ENCODE data around the gene TAF11L5.
"Not testable (repeated sequence)": the region's sequence is repeated elsewhere in the genome, so short reads cannot be mapped to it uniquely, and the experiment has no call there.

TAF11L5 gene

GRCh38 chr5:17526504-17526903 is 1.5 kb downstream of the TAF11L5 start:
- not testable (repeated sequence) for H3K27ac Mint-ChIP-seq, H3K9me3 Mint-ChIP-seq, H3K27me3 Mint-ChIP-seq, H3K36me3 Mint-ChIP-seq, H3K4me3 Mint-ChIP-seq, H3K4me1 Mint-ChIP-seq

DNA sequence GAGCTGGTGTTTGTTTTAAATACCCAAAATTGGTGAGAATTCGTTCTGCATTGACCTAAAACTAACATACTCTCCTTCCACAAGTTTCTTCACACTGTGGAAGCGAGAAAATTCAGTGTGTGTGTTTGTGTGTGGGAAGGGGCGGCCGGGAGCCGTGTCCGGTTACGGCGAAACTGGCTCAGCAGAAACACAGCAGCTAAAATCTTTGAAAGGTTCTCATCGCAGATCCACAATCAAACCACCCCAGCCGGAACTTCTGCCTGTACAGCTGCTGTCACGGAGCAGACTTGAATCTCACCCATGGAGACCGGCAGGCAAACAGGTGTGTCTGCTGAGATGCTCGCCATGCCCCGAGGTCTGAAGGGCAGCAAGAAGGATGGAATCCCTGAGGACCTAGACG is 3.3 kb downstream of the TAF11L5 start, which contains the start of gene TAF11L6:
TSS of gene TAF11L6 (plus strand) at position 301 of the 400 bp plus-strand sequence.
- H3K9me3 Mint-ChIP-seq, H3K36me3 Mint-ChIP-seq, H3K4me1 Mint-ChIP-seq, H3K4me3 Mint-ChIP-seq, H3K27ac Mint-ChIP-seq, H3K27me3 Mint-ChIP-seq: not testable (repeated sequence)

Measured in activated naive CD4-positive, alpha-beta T cell treated with anti-CD3 and anti-CD28 coated beads, Interleukin-2, amount 50 U/mL, for 24 hours (primary cell).